IMR-90 (cell line): ENCODE results near the gene STAT5A. TPM values are rescaled to one million over a fixed set of nuclear protein-coding genes. Genes with fewer than 3 reads are reported as not detected.

Experiments used
- ATAC-seq: fragments of 200-7000 bp; cut with Tn5 transposase; 2 replicates; pipeline ENCODE4 v1.9.1; 2020; ENCODE audit warnings: low read depth, mild to moderate bottlenecking, moderate library complexity
- BruUV-seq: library from RNA; stranded (reverse); fragments of 400-500 nt; replicated peaks from 2 replicates; lab custom pipeline; 2021; lab: Mats Ljungman, UMichigan
- CTCF ChIA-PET: fragments of 300-600 bp; formaldehyde crosslinking; extraction: SDS; loops from one replicate; lab custom pipeline; 2021; ENCODE audit warnings: antibody characterized with exemption; lab: Yijun Ruan, JAX
- POLR2A ChIA-PET: fragments of 300-600 bp; sonication (Branson Sonifier 250); formaldehyde crosslinking; loops from one replicate; lab custom pipeline; 2022; ENCODE audit warnings: antibody characterized with exemption; ENCODE audit not compliant: unreplicated experiment; lab: Charles Lee
- DNase-seq: peaks from one replicate; pipeline ENCODE4 v3.0.0; 2013
- H2AFZ ChIP-seq: replicated peaks from 2 replicates; pipeline ENCODE3; 2013; ENCODE audit warnings: low read length, mild to moderate bottlenecking; ENCODE audit not compliant: poor library complexity
- H2AK5ac ChIP-seq: 2 replicates; pipeline ENCODE4 v1.6.1; 2013; ENCODE audit warnings: low read depth, low read length, inconsistent platforms
- H2AK9ac ChIP-seq: replicated peaks from 2 replicates; pipeline ENCODE3; 2013; ENCODE audit warnings: mild to moderate bottlenecking, low read depth, low read length, moderate library complexity; ENCODE audit not compliant: poor library complexity
- H2BK120ac ChIP-seq: 2 replicates; pipeline ENCODE4 v1.6.1; 2013; ENCODE audit warnings: low read depth, low read length, inconsistent platforms
- H2BK15ac ChIP-seq: 3 replicates; pipeline ENCODE4 v1.6.1; 2013; ENCODE audit warnings: low read depth, low read length, inconsistent platforms
- H2BK20ac ChIP-seq: 2 replicates; pipeline ENCODE4 v1.6.1; 2013; ENCODE audit warnings: low read depth, mild to moderate bottlenecking, inconsistent platforms, low read length, moderate library complexity
- H2BK5ac ChIP-seq: 2 replicates; pipeline ENCODE4 v1.6.1; 2013; ENCODE audit warnings: mild to moderate bottlenecking, low read depth, low read length, inconsistent platforms; ENCODE audit not compliant: poor library complexity, severe bottlenecking
- H3K14ac ChIP-seq: replicated peaks from 2 replicates; pipeline ENCODE4 v1.6.1; 2013; ENCODE audit warnings: low read depth, low read length, inconsistent platforms
- H3K18ac ChIP-seq: 2 replicates; pipeline ENCODE4 v1.6.1; 2013; ENCODE audit warnings: low read depth, low read length, control low read depth
- H3K23ac ChIP-seq: 2 replicates; pipeline ENCODE4 v1.6.1; 2013; ENCODE audit warnings: low read depth, low read length, inconsistent platforms
- H3K27ac ChIP-seq: 2 replicates; pipeline ENCODE4 v1.5.1; 2013; ENCODE audit warnings: mild to moderate bottlenecking, control low read depth, low read length; ENCODE audit not compliant: insufficient read depth
- H3K27me3 ChIP-seq: 2 replicates; pipeline ENCODE4 v1.6.1; 2013; ENCODE audit warnings: low read length; ENCODE audit not compliant: control insufficient read depth, insufficient read depth
- H3K36me3 ChIP-seq: 2 replicates; pipeline ENCODE4 v1.6.1; 2013; ENCODE audit warnings: low read length, mixed read lengths; ENCODE audit not compliant: control insufficient read depth, insufficient read depth
- H3K4ac ChIP-seq: 2 replicates; pipeline ENCODE4 v1.6.1; 2013; ENCODE audit warnings: low read depth, low read length, inconsistent platforms
- H3K4me1 ChIP-seq: 2 replicates; pipeline ENCODE4 v1.6.1; 2013; ENCODE audit warnings: low read length, mixed read lengths; ENCODE audit not compliant: control insufficient read depth, insufficient read depth
- H3K4me2 ChIP-seq: 2 replicates; pipeline ENCODE4 v1.6.1; 2013; ENCODE audit warnings: low read depth, mild to moderate bottlenecking, control low read depth, low read length, moderate library complexity
- H3K4me3 ChIP-seq: 2 replicates; pipeline ENCODE4 v1.5.1; 2013; ENCODE audit warnings: low read depth, mild to moderate bottlenecking, control low read depth, low read length, moderate library complexity; ENCODE audit not compliant: insufficient read depth
- H3K56ac ChIP-seq: 2 replicates; pipeline ENCODE4 v1.6.1; 2013; ENCODE audit warnings: low read length, inconsistent platforms; ENCODE audit not compliant: insufficient read depth; ENCODE audit errors: extremely low read depth
- H3K79me1 ChIP-seq, 2 experiments: 2 replicates each; pipeline ENCODE4 v1.6.1; 2013; ENCODE audit warnings: low read length in 2 of 2, inconsistent platforms in 1 of 2, low read depth in 1 of 2
- H3K9ac ChIP-seq: 2 replicates; pipeline ENCODE4 v1.6.1; 2013; ENCODE audit warnings: low read depth, low read length, control low read depth
- H3K9me1 ChIP-seq: 2 replicates; pipeline ENCODE4 v1.6.1; 2013; ENCODE audit warnings: low read length, inconsistent platforms; ENCODE audit not compliant: insufficient read depth
- H3K9me3 ChIP-seq: 2 replicates; pipeline ENCODE4 v1.6.1; 2013; ENCODE audit warnings: low read length; ENCODE audit not compliant: control insufficient read depth, insufficient read depth
- H4K20me1 ChIP-seq: 2 replicates; pipeline ENCODE4 v1.6.1; 2013; ENCODE audit warnings: low read length, inconsistent platforms; ENCODE audit not compliant: insufficient read depth
- H4K5ac ChIP-seq: 2 replicates; pipeline ENCODE4 v1.6.1; 2013; ENCODE audit warnings: mild to moderate bottlenecking, low read depth, low read length, control low read depth
- H4K8ac ChIP-seq, 2 experiments: 2 replicates each; pipeline ENCODE4 v1.6.1; 2013; ENCODE audit warnings: low read depth in 2 of 2, low read length in 2 of 2, control low read depth in 1 of 2, inconsistent platforms in 1 of 2
- H4K91ac ChIP-seq: 2 replicates; pipeline ENCODE4 v1.6.1; 2013; ENCODE audit warnings: low read depth, low read length, inconsistent platforms; ENCODE audit not compliant: insufficient read depth
- BHLHE40 ChIP-seq: fragments of 150-350 bp; IDR thresholded peaks from 2 replicates; pipeline ENCODE4 v1.6.1; 2016; ENCODE audit warnings: mild to moderate bottlenecking, low read depth, low read length
- CEBPB ChIP-seq: IDR thresholded peaks from 2 replicates; pipeline ENCODE4 v1.6.1; 2012; ENCODE audit warnings: low read depth, low read length, improper control_type of control experiment
- CHD1 ChIP-seq: IDR thresholded peaks from 2 replicates; pipeline ENCODE4 v1.6.1; 2012; ENCODE audit warnings: low read depth, low read length, improper control_type of control experiment
- FOS ChIP-seq: fragments of 150-350 bp; IDR thresholded peaks from 2 replicates; pipeline ENCODE4 v1.6.1; 2016; ENCODE audit warnings: low read depth, low read length
- MAFK ChIP-seq: IDR thresholded peaks from 2 replicates; pipeline ENCODE4 v1.6.1; 2012; ENCODE audit warnings: low read depth, low read length, improper control_type of control experiment
- MAZ ChIP-seq: IDR thresholded peaks from 2 replicates; pipeline ENCODE4 v1.6.1; 2012; ENCODE audit warnings: low read depth, mild to moderate bottlenecking, low read length, improper control_type of control experiment, moderate library complexity, borderline replicate concordance
- MXI1 ChIP-seq: IDR thresholded peaks from 2 replicates; pipeline ENCODE4 v1.6.1; 2012; ENCODE audit warnings: low read depth, mild to moderate bottlenecking, low read length, moderate library complexity, borderline replicate concordance
- NFE2L2 ChIP-seq: fragments of 150-350 bp; IDR thresholded peaks from 2 replicates; pipeline ENCODE4 v1.6.1; 2016; ENCODE audit warnings: low read depth, mild to moderate bottlenecking, low read length
- POLR2A ChIP-seq: IDR thresholded peaks from 2 replicates; pipeline ENCODE4 v1.6.1; 2012; ENCODE audit warnings: mild to moderate bottlenecking, low read depth, low read length
- RAD21 ChIP-seq: IDR thresholded peaks from 2 replicates; pipeline ENCODE4 v1.6.1; 2012; ENCODE audit warnings: low read length, improper control_type of control experiment
- RCOR1 ChIP-seq: IDR thresholded peaks from 2 replicates; pipeline ENCODE4 v1.6.1; 2012; ENCODE audit warnings: mild to moderate bottlenecking, low read length, improper control_type of control experiment; ENCODE audit not compliant: insufficient replicate concordance
- RFX5 ChIP-seq: IDR thresholded peaks from 2 replicates; pipeline ENCODE4 v1.8.0; 2012; ENCODE audit warnings: low read depth, mild to moderate bottlenecking, low read length, moderate library complexity
- SMC3 ChIP-seq: fragments of 150-350 bp; IDR thresholded peaks from 2 replicates; pipeline ENCODE4 v1.6.1; 2016; ENCODE audit warnings: low read depth, mild to moderate bottlenecking, antibody characterized with exemption, low read length, moderate library complexity
- WGBS, 2 experiments: methylation state at CpG; one replicate each; pipeline versions ENCODE4 v1.1.5 to v1.1.7; 2013; ENCODE audit warnings: missing lambda C conversion rate in 2 of 2; ENCODE audit not compliant: insufficient read length in 1 of 2; ENCODE audit errors: extremely low coverage in 2 of 2; 5-methylcytosine and 5-hydroxymethylcytosine counted together
- dilution Hi-C: fragments of 300-500 bp; cut with HindIII; formaldehyde crosslinking; loops from one replicate; pipeline ENCODE4 v1.14.3; 2018; ENCODE audit warnings: low sequenced_read_pairs; ENCODE audit not compliant: unreplicated experiment
- in situ Hi-C: fragments of 300-500 bp; cut with MboI; formaldehyde crosslinking; loops from 3 replicates; pipeline ENCODE4 v1.14.3; 2019; ENCODE audit warnings: low sequenced_read_pairs, inconsistent platforms, mixed read lengths
- intact Hi-C: fragments of 100-400 bp; cut with micrococcal nuclease; formaldehyde crosslinking; loops from 2 replicates; pipeline ENCODE4 v1.10.0; 2022
- polyA plus RNA-seq, 3 experiments: library from polyadenylated mRNA; depleted of rRNA; stranded (reverse); fragments of >200 nt; gene quantifications; 2 replicates each; pipeline ENCODE4 v1.2.3, GENCODE V29; 2012; ENCODE audit warnings: low replicate concordance in 1 of 3
- total RNA-seq: library from RNA; depleted of rRNA; stranded (reverse); fragments of >200 nt; gene quantifications from 2 replicates; pipeline ENCODE4 v1.2.3, GENCODE V29; 2012
- TF ChIP-seq, protein P1 (sequence below): conservative IDR thresholded peaks from 2 replicates; pipeline ENCODE4 v1.5.1; 2012; ENCODE audit warnings: mild to moderate bottlenecking, low read depth, low read length, improper control_type of control experiment
- TF ChIP-seq, protein P2 (sequence below): fragments of 150-350 bp; IDR thresholded peaks from 2 replicates; pipeline ENCODE4 v1.6.1; 2017; ENCODE audit warnings: mild to moderate bottlenecking, antibody characterized with exemption, low read length, low read depth
- TF ChIP-seq, protein P3 (sequence below): fragments of 150-350 bp; IDR thresholded peaks from 2 replicates; pipeline ENCODE4 v1.6.1; 2016; ENCODE audit warnings: low read depth, mild to moderate bottlenecking, low read length, moderate library complexity, borderline replicate concordance

Gene STAT5A
- total and polyA plus RNA-seq, 2 of the 4 experiments (the other 2 are of a cell fraction) = 1.3 to 1.4 TPM

- H3K79me1 ChIP-seq = peaks cover 9 to 59% of the 10 kb centered on the region in 2 experiments; a peak in 3 of 4 replicates
- no peak overlapping the region for H3K4ac ChIP-seq
- no peak overlapping the region for H2AK5ac ChIP-seq
- H3K9me3 ChIP-seq = no peaks in the 10 kb centered on the region
- dilution Hi-C loops = no loop called here
- TF ChIP-seq MAZ (no peak), BHLHE40 (no peak), POLR2A (no peak), RAD21 (no peak), MXI1 (no peak), CEBPB (no peak), FOS (no peak), MAFK (no peak), RFX5 (no peak), RCOR1 (no peak), NFE2L2 (no peak), SMC3 (no peak), CHD1 (no peak)
- TF ChIP-seq, protein P1, sequence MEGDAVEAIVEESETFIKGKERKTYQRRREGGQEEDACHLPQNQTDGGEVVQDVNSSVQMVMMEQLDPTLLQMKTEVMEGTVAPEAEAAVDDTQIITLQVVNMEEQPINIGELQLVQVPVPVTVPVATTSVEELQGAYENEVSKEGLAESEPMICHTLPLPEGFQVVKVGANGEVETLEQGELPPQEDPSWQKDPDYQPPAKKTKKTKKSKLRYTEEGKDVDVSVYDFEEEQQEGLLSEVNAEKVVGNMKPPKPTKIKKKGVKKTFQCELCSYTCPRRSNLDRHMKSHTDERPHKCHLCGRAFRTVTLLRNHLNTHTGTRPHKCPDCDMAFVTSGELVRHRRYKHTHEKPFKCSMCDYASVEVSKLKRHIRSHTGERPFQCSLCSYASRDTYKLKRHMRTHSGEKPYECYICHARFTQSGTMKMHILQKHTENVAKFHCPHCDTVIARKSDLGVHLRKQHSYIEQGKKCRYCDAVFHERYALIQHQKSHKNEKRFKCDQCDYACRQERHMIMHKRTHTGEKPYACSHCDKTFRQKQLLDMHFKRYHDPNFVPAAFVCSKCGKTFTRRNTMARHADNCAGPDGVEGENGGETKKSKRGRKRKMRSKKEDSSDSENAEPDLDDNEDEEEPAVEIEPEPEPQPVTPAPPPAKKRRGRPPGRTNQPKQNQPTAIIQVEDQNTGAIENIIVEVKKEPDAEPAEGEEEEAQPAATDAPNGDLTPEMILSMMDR = no peak
- TF ChIP-seq, protein P2, sequence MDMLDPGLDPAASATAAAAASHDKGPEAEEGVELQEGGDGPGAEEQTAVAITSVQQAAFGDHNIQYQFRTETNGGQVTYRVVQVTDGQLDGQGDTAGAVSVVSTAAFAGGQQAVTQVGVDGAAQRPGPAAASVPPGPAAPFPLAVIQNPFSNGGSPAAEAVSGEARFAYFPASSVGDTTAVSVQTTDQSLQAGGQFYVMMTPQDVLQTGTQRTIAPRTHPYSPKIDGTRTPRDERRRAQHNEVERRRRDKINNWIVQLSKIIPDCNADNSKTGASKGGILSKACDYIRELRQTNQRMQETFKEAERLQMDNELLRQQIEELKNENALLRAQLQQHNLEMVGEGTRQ = no peak
- TF ChIP-seq, protein P3, sequence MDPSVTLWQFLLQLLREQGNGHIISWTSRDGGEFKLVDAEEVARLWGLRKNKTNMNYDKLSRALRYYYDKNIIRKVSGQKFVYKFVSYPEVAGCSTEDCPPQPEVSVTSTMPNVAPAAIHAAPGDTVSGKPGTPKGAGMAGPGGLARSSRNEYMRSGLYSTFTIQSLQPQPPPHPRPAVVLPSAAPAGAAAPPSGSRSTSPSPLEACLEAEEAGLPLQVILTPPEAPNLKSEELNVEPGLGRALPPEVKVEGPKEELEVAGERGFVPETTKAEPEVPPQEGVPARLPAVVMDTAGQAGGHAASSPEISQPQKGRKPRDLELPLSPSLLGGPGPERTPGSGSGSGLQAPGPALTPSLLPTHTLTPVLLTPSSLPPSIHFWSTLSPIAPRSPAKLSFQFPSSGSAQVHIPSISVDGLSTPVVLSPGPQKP = no peak
- intact Hi-C loops = no loop called here
- H3K14ac ChIP-seq = no peak overlapping the region
- no peak overlapping the region for H3K9ac ChIP-seq
- in situ Hi-C loops = no loop called here
- no peak for ATAC-seq
- no peaks in the 10 kb centered on the region for H3K27me3 ChIP-seq
- BruUV-seq = no TSS peak
- no peak for DNase-seq
- H4K20me1 ChIP-seq = peaks cover 34% of the 10 kb centered on the region
- H4K91ac ChIP-seq = no peak overlapping the region
- H2BK20ac ChIP-seq = no peak overlapping the region
- H3K9me1 ChIP-seq = peaks cover 11% of the 10 kb centered on the region
- H2BK5ac ChIP-seq = no peak overlapping the region
- no peak overlapping the region for H4K5ac ChIP-seq
- H3K4me3 ChIP-seq = no peak overlapping the region
- no peak overlapping the region for H3K23ac ChIP-seq
- H2BK120ac ChIP-seq = no peak overlapping the region
- ChIA-PET CTCF (interaction anchor here (0.6 kb wide), 1 partner anchor 429 kb away, joined by 3 read pairs; no protein-coding TSS in a partner anchor), POLR2A (no interaction called here)
- no peak overlapping the region for H2AFZ ChIP-seq
- H4K8ac ChIP-seq = no peak overlapping the region
- no peaks in the 10 kb centered on the region for H3K36me3 ChIP-seq
- peaks cover 9% of the 10 kb centered on the region for H3K4me1 ChIP-seq
- H3K18ac ChIP-seq = no peak overlapping the region
- H3K56ac ChIP-seq = no peak overlapping the region
- 90% methylated on average over 2 of the region's 3 CpGs; no CpG with 5 or more reads in 1 of the 2 experiments for WGBS, 2 experiments
- no peak overlapping the region for H3K4me2 ChIP-seq
- H2BK15ac ChIP-seq = no peak overlapping the region
- H2AK9ac ChIP-seq = no peak overlapping the region
- no peak overlapping the region for H3K27ac ChIP-seq
These were observed 14.1 kb upstream of the STAT5A start for GRCh38 chr17:42274253-42274542.
